Raji (cell line): ENCODE results near the gene CPEB1.

Experiments used
- POLR2A ChIP-seq: IDR thresholded peaks from 2 replicates; pipeline ENCODE4 v1.6.1; 2011; ENCODE audit warnings: low read depth, low read length, control low read depth; ENCODE audit not compliant: insufficient read depth

CPEB1 gene

DNA sequence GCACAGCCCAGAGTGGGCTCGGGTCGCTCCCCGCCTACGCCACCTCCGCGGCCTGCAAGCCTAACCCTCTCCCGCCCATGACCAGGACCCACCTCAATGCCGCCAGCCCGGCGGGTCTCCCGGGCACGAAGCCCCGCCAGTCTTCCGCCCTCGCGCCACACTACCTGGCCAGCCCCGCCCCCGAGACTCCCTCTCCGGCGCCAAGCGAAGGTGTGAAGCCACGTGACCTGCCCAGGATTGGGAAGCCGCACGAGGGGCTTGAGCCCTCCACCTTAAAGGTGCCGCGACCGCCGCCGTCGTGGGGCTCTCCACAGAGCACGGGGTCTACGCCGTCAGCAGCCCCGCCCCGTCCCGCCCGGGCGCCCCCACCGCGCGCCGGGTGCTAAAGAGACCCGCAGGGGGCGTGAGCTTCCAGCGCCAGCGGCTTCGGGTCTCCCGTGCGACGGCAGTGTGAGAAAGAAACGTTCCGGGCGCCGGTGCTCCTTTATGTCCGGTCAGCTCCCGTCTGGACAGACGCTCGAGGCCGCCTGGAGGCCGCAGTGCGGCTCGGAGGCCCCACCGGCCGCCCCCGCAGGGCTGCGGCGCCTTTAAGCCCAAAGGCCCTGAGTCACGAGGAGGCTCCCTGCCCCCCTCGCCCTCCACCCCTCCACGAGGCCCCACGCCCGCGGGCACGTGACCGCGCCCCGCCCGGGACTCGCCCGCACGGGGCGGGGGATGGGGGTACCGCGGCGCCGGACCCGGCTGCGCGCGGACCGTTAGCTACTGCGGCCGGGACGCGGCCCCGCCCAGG lies at the start of gene CPEB1:
CPEB1 (minus strand) TSS at position 319 of the 790 bp plus-strand sequence. CDS start 18,904 bp downstream, outside the sequence.
- TF ChIP-seq POLR2A, result no peak

DNA sequence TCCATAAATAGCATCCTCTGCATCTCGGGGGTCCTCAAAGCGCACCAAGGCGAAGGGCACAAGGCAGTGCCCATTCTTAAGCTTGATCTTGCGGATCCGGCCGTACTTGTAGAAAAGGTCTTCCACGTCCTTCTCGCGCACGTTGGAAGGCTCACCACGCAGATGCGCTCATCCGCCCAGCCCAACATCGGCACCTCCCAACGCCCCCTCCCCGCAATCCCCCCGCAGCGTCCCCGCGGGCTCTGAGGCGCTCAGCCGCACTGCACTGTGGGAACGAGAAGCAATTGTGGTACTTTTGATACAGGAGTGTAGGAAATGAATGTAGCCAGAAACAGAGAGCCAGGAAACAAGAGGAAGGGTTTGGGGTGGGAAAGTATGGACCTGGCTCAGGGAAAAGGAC lies 45.0 kb upstream of the CPEB1 start:
- no peak for TF ChIP-seq POLR2A

DNA sequence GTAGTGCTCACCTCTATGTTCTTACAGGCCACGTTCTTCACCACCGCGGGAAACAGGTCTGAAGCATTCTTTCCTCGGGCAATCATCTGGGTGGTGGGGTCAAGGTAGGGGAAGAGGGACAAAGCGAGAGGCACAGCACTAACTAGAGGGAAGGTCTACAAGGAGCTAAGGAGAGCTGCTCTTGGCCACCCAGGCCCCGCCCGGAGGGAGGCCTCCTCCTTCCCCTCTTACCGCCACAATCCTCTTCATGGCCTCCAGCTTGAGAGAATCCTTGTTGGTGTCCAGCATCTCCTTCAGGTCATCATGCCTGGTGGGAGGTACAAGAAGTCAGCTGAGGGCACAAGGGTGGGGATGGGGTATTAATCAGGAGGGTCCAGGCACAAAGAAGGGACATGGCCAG lies 42.0 kb upstream of the CPEB1 start:
- TF ChIP-seq POLR2A, result no peak

DNA sequence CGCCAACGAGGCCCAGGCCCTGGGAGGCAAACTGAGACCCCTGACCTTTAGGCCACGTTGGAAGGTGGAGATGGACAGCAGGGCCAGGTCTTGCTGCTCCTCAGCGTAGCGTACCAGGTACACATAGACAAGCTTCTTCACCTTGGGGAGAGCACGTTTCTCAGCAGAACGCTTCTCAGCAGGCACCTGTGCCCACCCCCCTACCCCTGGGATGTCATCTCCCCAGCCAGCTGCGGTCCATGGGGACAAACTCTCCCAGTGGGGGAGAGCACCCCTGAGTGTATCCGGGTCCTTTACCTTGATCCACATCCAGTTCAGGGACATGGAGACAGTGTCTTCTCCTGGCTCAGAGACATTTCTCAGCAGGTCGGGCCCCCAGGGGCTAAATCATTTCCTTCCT lies 41.5 kb upstream of the CPEB1 start:
- no peak for TF ChIP-seq POLR2A

DNA sequence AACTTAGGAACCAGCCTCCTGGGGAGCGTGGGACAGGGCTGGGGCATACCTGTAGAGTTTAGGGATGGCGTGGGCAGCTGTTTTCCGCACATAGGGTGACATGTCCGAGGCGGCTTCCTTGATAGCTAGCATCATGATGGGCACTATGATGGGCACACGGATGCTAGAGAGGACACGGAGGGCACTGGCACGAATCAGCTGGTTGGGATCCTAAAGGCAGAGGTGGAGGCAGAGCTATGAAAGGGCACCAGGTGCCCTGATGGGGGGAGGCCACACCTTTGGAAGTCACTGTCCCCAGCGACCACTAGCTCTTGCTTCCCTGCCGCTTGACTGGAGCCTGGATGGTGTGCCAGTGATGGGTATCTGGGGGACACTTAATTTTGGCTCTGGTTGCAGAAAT lies 34.2 kb upstream of the CPEB1 start:
- no peak for TF ChIP-seq POLR2A

DNA sequence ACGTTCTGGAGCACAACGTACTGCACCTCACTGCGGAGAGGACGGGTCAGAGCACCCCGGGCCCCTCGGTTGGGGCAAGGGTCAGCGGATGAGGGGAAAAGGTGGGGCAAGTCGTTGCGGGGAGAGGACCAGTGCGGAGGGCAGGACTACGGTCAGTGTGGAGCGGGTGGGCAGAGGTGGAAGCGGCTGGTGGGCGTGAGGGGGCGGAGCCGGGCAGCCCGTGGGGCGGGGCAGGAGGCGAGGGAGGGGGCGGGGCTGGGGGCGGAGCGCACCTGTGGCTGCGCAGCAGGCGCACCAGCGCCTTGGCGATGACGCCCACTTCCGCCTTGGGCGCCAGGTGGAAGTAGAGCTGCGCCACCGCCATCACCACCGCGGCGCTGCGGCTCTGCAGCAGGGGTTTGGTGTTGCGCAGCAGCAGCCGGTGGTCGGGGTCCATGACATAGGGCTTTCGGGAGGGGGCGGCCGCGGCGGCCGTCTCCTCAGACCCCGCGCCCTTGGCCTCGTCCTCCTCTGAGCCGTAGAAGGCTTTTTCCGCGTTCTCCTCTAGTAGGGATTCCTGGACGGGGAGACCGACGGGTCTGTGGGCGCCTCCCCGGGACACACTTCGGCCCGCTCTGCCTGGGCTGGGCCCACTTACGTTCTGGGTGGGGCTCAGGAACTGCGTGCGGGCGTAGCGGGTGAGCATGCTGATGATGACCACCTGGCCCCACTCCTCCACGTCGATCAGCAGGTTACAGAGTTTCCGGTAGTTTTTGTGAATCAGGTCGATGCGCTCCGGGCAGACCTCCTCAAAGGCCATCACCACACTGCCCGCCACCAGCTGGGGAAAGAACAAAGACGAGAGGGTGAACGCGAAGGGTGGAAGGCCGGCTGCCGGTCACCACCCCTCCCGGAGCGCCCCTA lies 33.3 kb upstream of the CPEB1 start:
- no peak for TF ChIP-seq POLR2A

DNA sequence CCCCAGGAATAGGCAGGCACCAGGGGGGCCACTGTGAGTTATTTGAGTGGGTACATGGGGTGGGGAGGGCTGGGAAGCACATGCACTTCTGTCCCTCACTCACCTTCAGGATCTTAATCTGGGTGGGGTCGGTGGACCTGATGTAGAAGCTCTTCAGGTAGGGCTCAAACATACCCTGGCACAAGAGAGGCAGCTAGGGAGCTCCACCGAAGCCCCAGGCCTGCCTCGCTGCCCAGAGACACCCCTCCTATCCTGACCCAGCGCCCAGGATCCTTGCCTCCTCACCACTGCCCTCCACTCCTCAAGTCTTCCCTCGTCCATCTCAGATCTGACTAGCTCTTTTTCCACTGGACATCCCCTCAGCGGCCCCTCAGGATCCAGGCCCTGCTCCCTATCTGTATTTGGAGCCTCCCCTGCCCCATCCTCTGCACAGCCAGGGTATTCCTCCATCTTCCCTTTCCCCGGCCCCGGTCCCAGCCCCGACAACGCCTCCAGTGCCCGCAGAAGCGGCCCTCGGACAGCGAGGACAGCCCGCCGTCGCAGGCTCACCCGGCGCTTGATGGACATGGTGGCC lies 32.5 kb upstream of the CPEB1 start:
- TF ChIP-seq POLR2A, result no peak

DNA sequence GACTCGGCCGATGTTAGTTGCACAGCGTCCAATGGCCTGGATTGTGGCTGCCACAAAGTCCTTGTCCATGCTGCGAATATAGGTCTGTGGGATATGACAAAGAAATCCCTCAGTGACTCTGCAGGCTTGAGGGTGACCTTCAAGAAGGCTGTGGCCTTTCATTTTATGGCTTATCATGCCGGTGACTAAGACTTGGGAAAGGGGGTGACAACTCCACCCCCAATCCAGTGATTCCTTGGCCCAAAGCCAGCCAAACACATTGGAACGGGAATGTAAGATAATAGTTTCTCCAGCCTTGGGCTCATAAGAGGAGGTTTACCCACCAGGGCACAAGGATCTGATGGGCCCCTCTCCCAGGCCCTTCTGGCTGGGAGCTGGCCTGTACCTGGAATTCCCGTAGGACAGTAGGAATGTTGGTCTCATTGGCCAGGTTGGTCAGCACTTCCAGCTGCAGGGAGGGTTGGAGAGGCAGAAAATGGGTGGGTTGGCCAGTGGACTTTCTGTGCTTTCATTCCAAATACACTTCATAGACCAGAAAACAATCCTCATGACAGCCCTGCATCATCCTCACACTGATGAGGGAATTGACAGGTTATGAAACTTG lies 30.7 kb upstream of the CPEB1 start:
- no peak for TF ChIP-seq POLR2A

DNA sequence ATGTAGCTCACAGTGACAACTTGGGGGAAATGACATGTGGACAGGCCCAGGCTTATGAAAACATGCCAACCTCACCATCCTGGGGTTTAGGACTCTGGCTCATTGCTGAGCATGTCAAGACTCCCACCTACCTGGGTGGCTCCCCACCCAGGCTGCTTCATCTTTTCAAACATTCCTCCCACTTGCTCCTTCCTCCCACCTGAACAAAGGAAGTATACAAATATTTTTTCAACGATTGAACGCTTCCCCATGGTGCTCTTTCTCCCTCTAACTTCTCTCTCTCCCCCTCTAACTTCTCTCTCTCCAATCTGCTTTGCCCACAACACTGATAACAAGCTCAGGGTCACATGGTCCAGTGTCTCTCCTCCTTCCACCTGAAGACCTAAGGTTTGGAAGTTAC lies 27.7 kb upstream of the CPEB1 start:
- TF ChIP-seq POLR2A, result no peak

DNA sequence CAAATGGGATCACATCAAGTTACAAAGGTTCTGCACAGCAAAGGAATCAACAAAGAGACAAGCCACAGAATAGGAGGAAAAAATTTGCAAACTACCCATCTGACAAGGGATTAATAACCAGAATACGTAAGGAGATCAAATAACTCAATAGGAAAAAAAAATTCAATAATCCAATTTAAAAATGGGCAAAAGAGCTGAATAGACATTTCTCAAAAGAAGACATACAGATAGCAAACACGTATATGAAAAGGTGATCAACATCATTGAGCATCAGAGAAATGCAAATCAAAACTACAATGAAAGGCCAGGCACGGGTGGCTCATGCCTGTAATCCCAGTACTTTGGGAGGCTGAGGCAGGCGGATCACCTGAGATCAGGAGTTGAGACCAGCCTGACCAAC lies 23.5 kb upstream of the CPEB1 start:
- no peak for TF ChIP-seq POLR2A

DNA sequence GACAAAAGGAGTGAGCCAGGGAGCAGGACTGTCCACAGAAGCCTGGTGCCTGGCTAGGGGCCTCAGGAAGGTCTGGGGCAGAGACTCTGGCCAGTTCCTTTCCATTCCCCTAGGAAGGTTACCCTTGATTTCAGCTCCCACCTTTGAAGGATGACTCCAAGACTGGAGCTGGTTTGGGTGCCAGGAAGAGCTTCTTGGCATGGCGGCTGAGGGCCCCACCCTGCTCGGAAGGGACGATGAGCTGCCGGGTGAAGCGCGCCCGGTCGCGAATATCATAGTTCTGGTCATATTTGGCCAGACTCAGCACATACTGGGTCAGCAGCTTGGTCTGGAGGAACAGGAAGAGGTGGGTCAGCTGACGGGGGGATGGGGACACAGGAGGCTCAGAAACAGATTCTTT lies 19.4 kb upstream of the CPEB1 start:
- no peak for TF ChIP-seq POLR2A

DNA sequence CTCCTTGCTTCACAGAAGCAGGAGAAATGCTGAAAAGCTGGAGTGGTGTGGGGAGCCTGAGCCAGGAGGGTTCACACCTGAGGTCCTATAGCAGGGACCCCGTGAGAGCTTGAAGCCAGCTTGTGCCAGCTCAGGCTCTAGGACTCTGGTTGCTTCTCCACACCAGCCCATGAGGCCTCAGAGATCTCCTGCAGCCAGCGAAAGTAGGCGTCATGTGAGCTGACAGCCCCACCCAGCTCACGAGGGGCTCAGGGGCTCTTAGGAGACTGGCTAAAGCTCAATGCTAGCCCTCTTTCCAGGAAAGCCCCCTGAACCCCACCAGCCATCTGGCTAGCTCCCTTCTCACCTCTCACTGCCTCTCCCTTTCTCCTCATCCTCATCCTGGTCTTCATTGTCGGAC lies 16.9 kb upstream of the CPEB1 start:
- TF ChIP-seq POLR2A, result no peak

DNA sequence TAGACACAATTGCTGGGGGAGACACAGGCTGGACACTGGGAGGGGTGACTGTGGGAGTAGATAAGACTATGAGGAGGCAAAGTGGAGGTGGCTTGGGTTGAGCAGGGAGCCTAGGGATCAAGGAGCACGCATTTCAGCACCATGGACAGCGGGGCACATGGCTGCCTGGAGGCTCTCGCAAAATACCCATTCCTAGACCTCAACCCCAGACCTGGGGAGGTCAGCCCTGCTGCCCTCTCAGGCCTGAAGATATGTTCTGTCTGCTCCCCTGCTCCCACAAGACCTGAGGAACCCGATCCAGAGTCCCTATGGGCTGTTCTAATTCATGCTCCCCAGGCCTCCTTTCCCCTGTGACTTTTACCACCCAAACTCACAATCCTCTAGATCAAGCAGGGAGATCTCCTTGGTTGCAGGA lies 16.0 kb upstream of the CPEB1 start:
- TF ChIP-seq POLR2A, result no peak

DNA sequence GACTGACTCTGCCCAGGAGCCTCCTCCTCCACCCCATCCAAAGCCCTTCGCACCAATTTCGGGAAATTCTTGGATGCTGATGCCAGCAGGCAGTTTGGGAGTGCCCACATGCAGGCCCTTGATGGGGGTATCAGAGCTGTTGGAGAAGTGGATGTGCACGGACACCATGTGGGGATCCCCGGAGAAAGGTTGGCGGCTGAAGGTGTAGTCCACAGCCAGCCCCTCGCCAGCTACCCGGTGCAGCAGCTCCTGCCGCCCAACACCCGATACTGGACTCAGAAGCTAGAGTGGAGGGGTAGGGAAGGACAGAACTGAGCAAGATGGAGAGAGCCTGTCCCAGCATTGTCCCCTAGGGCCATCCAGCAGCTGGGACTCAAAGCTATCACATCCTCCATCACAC lies 15.5 kb upstream of the CPEB1 start:
- no peak for TF ChIP-seq POLR2A

DNA sequence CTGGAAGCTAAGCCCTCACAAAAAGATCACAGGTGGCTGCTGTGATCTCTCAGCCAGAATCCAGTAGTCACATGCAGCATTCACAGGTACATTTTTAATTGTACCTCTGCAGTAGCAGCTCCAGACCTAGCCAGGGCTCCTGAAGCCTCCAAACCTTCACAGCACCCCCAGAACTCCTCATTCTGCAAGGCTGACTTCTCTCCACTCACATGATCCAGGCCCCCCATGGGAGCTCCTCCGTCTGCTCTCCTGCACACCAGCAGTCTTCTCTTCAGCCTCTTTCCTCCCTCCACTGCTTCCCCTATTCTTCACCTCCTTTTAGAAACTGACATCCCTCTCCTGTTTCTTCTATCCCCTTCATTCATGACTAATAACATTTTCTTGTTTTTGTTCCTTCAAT lies 13.2 kb upstream of the CPEB1 start:
- no peak for TF ChIP-seq POLR2A
